HG03196 (cell line): ENCODE results near the gene GNPDA2.
"Not testable (repeated sequence)": the region's sequence is repeated elsewhere in the genome, so short reads cannot be mapped to it uniquely, and the experiment has no call there.

Source experiments
- ATAC-seq: cut with Tn5 transposase; IDR thresholded peaks from one replicate; pipeline ENCODE4 v1.9.1; 2021; ENCODE audit not compliant: unreplicated experiment

GNPDA2 gene

GRCh38 chr4:44726038-44726871, at the start of gene GNPDA2:
TSS of gene GNPDA2 (minus strand) at chr4:44726556. CDS start at chr4:44722207, 4,349 bp downstream.
- peak; percentile 96 for ATAC-seq

DNA sequence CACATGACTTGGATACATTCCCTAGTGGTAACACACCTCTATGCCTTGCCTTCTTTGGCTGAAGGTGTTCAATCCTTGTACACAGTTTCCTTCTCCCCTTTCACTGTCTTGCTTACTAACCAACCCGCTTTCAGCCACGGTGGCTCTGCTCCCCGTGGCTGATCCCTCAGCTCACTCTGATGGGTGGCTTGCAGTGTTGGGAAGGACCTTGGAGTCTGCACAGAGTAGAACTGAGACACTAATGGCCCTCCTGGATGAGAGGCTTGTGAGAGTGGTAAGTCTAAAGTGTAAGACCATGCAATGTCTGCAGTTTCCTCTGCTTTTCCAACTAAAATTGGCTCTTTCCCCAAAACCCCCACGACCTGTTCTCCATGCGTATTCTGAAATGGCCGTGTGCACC, 46.0 kb upstream of the GNPDA2 start:
- no peak for ATAC-seq

DNA sequence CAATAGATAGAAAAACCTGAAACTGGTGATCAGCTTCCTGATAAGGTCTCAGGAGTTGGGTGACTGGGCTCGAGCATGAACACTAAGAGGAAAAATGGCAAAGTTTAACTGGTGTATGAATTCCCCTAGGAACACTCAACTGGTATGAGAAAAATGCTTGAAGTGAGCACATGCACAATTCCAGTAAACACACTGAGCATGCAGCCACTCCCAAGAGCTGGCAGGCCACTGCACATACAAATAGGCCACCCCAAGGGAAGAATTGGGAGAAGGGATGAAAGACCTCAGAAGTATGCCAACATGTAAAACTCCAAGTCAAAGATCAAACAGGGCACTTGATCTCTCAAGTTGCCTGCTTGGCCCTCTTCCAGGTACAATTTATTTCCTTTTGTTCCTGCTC, 45.4 kb upstream of the GNPDA2 start:
- no peak for ATAC-seq

DNA sequence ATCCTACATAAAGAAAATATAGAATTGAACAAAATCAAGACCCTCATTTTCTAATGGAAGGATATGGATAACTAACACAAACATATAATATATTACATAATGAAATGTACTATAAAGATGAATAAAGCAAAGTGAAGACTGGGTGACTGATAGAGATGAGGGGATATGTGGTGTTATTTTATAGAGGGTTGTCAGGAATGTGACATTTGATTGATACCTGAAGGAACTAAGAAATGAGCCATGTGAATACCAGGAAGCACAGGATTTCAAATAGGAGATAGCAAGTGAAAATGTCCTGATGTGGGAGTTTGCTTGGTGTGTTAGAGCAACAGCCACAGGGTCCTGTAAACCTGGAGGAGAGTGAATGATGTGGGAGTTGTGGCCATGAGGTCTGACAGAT, 40.1 kb upstream of the GNPDA2 start:
- no peak for ATAC-seq

DNA sequence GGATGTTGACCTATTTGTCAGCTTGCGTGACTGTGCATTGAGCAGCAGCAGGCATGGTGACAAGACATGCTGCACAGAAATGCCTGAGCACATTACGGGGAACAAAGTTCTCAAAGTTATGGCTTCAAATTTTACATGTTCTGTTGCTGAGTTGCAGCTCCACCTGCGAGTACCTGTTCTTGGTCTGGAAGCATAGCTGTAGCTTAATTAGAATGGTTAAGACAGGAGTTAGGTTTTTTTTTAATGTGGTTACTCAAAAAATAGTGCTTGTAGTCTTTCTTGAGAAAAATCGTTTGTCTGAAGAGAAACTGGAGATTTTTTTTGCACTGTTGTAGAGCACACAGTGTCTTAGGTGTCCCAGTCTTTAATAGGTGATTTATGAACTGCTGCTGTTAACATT, 38.8 kb upstream of the GNPDA2 start:
- ATAC-seq: no peak

DNA sequence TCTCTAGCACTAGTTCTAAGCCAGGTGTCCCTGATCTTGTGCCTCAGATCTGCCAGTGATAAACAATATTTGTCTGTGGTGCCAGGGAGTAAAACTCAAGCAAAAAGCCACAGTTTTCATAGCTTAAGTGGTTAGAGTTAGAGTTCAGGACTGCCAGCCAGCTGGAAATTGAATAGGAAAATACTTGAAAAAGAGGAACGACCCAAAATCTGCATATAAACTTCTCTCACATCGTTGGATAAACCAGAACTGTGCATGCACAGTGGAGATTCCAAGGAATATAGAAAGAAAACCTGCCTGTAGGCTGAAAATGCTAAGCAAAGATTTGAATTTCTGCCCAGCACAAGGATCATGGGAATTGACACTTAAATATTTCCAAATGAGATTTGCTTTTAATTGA, 35.0 kb upstream of the GNPDA2 start:
- ATAC-seq: no peak

DNA sequence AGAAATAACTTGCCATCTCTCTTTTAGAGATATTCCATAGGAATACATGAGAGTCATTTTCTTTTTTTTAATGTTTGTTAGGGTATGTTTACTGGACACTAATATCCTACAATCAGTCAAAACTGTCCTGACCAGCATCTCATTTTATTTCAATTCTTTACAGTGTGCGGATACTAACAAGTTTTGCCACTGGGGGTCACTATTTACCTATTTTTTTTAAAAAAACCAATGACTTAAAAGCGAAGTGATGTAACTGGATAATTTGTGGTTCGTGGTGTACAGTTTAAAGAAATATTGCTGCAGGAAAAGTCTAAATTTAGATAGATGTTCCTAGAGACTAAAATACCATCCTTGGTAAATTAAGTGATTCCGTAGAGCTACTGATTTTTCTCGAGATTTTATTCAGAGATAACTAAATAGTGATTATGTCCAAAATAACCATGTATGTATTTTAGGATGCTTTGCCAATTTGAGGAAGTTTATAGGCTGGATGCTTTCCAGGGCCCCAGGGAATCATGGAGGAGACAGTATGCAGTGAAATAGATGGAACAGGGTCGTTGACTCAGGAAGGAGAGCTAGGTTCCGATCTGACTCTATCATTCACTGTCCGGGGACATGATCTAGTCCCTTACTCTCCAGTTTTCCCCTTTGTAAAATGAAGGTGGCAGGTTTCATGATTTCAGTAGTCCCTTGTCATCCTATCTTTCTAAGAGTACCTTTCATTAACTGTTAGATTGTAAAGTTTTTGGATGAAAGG, 34.0 kb upstream of the GNPDA2 start:
- peak; percentile 78 for ATAC-seq

- ATAC-seq: no peak
These were observed 30.2 kb upstream of the GNPDA2 start for GRCh38 chr4:44756559-44756958.

DNA sequence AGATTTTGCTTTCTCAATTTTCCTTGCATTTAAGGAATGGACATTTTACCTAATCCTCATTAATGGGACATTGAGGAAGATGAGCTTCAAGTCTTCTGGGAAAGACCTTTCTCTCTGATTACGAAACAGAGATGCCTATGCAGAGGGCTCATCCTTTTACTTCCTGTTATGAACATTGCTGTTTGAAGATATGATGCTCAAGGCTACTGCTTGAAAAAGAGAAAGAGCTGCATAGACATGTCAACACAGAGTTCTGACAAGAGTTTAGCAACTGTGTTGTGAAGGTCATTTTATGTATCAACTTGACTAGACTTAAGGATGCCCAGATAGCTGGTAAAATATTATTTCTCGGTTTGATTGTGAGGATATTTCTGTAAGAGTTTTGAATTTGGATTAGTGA, 13.8 kb upstream of the GNPDA2 start:
- no peak for ATAC-seq

- no peak for ATAC-seq
These were observed 12.3 kb upstream of the GNPDA2 start for GRCh38 chr4:44738615-44739014.

DNA sequence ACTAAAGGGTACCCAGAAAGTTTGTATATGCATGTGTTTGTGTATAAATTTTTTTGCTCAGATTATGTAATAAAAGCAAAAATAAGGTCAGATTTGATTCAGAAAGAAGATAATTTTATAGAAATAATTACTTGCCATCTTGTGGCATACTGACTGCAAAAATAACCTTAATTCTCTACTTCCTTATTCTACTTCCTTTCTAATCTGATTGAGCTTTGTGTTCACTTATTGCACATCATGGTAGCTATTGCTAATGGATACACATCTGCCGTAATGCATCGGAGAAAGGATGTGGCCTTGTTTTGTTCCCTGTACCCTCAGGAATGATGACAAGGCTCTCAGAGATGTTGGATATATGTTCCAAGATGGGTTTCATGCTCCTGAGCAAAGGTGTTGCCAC, 10.5 kb upstream of the GNPDA2 start:
- no peak for ATAC-seq

DNA sequence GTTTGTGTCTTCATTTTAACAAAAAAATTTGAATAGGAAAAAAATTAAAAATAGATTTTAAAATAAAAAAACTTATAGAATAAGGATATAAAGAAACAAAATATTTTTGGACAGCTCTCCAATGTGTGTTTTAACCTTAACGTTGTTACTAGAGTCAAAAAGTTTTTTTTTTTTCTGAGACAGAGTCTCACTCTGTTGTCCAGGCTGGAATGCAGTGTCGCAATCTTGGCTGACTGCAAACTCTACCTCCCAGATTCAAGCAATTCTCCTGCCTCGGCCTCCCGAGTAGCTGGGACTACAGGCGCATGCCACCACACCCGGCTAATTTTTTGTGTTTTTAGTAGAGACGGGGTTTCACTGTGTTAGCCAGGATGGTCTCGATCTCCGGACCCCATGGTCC, 2.3 kb upstream of the GNPDA2 start:
- ATAC-seq: not testable (repeated sequence)

- ATAC-seq: no peak
These were observed 1.1 kb upstream of the GNPDA2 start for GRCh38 chr4:44727471-44727870.

DNA sequence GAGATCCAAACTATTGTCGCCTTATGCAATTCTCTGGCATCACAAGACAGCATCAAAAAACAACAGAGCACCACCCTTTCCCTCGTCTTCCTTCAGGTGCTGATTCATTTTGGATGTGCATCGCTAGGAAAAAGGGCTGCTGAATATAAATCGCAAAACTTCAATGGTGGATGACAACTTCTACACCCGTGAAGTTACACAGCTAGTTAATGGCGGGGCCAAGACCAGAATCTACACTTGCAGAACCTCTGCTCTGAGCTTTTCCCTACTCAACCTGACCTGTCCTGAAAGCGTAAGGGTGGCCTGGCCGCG, 674 bp downstream of the GNPDA2 start:
- no peak for ATAC-seq

DNA sequence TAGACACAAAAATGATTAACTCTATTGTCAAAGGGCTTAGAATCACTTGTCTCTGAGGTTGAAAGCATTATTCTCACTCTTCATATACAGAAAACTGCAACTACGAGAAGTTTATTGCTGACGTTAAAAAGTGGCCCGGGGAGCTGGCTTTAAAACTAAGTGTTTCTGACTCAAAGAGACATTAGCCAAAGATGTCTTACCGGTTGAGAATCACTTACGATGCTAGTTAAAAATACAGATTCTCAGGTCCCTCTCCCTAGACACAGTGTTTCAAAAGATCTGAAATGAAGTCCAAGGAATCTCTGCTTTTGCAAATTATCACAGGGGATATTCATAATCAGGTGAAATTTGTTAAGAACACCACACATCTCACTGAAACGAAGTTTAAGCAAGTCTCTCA, 1.2 kb downstream of the GNPDA2 start:
- no peak for ATAC-seq

DNA sequence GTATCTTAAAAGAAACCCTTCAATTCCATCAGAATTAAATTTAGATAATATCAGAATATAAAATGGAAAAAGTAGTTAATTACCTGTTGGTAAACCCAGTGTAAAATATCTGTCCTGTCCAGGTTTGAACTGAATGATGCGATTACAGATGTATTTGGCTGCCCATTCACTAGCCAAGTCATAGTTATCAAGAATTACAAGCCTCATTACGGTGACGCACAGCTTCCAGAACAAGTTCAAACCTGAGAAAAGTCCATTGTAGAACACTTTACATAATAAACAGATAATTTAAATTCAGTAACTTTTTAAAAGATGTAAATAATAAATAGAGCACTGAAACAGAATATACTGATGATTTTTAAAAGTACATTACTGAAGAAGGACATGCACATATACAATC, 4.4 kb downstream of the GNPDA2 start:
- no peak for ATAC-seq

DNA sequence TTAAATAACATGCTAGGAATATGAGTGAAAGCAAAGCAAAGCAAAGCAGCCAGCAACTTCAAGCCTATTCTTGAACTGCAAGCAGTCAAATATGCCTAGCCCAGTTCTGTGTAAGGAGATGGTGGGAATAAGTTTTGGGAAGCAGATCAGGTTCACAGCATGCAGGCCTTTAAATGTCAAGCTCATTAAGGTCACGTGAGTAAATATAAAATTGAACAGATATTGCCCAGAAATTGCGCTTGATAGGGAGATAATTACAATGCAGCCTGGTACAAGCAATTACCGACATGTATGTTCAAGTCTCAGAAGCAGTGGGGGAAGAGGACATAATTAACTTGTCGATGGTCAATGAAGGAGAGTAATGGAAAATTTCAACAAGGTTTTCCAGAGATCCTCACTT, 6.0 kb downstream of the GNPDA2 start:
- no peak for ATAC-seq

GRCh38 chr4:44716597-44716996, 9.8 kb downstream of the GNPDA2 start:
- no peak for ATAC-seq

DNA sequence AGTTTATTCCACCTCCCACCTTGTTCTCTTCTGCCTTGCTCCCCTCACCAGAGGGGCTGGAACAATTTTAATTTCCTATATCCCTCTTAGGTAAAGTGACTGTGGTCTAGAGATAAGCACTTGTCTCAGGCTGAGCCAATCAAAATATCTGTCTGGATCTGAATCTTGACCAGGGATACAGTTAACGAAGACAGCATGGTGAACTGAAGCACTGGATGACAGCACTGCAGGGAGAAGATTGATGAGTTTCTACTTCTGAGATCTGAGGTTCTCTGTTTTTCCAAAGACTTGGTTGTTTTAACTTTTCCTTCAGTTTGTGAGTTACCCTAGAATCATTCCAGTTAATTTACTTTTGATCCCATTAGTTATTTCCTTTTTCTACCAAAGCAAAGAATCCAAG, 13.2 kb downstream of the GNPDA2 start:
- ATAC-seq: no peak

GRCh38 chr4:44704673-44705072, 21.7 kb downstream of the GNPDA2 start:
- no peak for ATAC-seq

DNA sequence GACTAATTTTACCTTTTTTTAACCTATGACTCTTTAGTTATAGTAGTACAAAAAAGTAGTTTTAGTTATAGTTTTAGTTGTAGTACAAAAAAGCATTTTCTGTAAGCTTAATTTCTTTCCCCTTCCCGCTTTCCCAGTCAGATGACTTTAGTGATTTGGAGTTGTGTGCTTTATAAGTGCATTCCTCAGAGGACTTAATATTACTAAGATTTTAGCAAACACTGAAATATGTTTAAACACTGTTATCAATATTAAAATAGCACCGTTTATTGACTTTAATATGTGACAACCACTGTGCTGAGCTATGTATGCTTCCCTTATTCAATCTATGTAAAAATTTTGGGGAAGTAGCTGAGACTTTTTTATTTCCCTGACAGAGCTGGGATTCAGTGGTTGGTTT, 25.3 kb downstream of the GNPDA2 start:
- ATAC-seq: no peak

GRCh38 chr4:44700427-44700826, 25.9 kb downstream of the GNPDA2 start:
- no peak for ATAC-seq

DNA sequence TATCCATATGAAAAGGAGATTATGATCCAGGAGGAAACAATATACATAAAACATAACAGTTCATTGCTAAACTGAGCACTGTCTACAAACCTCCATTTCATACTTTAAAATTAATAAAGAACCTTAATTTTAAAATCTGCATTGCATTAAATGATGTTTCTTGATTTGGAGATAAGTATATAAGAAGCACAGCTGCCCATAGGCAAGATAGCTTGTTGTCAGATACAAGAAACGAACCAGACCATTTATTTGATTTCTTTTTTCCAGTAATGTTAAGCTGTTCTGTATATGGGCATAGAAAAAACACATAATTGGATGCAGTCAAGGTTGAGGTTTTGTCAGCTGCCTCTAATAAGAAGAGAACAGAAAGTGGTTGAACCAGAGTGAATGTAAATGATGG, 41.7 kb downstream of the GNPDA2 start:
- ATAC-seq: no peak
